NCI-H748 treated with DMSO at 0.1 percent for 48 hours (cell line): ENCODE results near the gene GPR162.
A peak's percentile ranks its signal among the peaks of the same experiment; 100 is the strongest.
"Not testable (repeated sequence)": the region's sequence is repeated elsewhere in the genome, so short reads cannot be mapped to it uniquely, and the experiment has no call there.

ENCODE experiments used
- DNase-seq: peaks from one replicate; lab custom pipeline; 2025; lab: John Stamatoyannopoulos, UW

Gene GPR162

GRCh38 chr12:6855322-6855721 lies 33.7 kb downstream of the GPR162 start:
- DNase-seq = no peak

- DNase-seq = no peak
Observed at GRCh38 chr12:6858799-6859198, 37.2 kb downstream of the GPR162 start.

- DNase-seq = no peak
Observed at GRCh38 chr12:6860116-6860515, 38.5 kb downstream of the GPR162 start.

- no peak for DNase-seq
Observed at GRCh38 chr12:6860942-6861341, 39.3 kb downstream of the GPR162 start.

GRCh38 chr12:6861391-6861790 lies 39.8 kb downstream of the GPR162 start:
- DNase-seq = no peak

GRCh38 chr12:6863033-6863432 lies 41.4 kb downstream of the GPR162 start:
- no peak for DNase-seq

GRCh38 chr12:6863586-6864321 lies 42.1 kb downstream of the GPR162 start:
- DNase-seq = no peak

- not testable (repeated sequence) for DNase-seq
Observed at GRCh38 chr12:6865307-6865706, 43.7 kb downstream of the GPR162 start.

GRCh38 chr12:6866163-6866919 lies 44.7 kb downstream of the GPR162 start:
- DNase-seq = no peak

- DNase-seq = no peak
Observed at GRCh38 chr12:6866920-6867412, 45.3 kb downstream of the GPR162 start.

GRCh38 chr12:6867413-6868210 lies 46.0 kb downstream of the GPR162 start, which contains the start of gene TPI1:
Gene TPI1 (plus strand): TSS chr12:6867531. CDS start chr12:6867567, 36 bp downstream.
- DNase-seq = peak; percentile 25

- no peak for DNase-seq
Observed at GRCh38 chr12:6868211-6869048, 46.8 kb downstream of the GPR162 start.

- DNase-seq = peak; percentile 32
Observed at GRCh38 chr12:6869049-6870021, 47.7 kb downstream of the GPR162 start.

GRCh38 chr12:6870304-6870703 lies 48.7 kb downstream of the GPR162 start:
- DNase-seq = not testable (repeated sequence)

GRCh38 chr12:6871052-6871957 lies 49.7 kb downstream of the GPR162 start:
- no peak for DNase-seq

- DNase-seq = peak; percentile 21
Observed at GRCh38 chr12:6872073-6873048, 50.7 kb downstream of the GPR162 start.

GRCh38 chr12:6873094-6874014 lies 51.7 kb downstream of the GPR162 start, which contains the start of gene SPSB2:
Gene SPSB2 (minus strand): TSS chr12:6873303. CDS start chr12:6872901, 402 bp downstream.
- DNase-seq = peak; percentile 71
